ENCODE measurements around the gene BTN3A1. TPM values are rescaled to one million over a fixed set of nuclear protein-coding genes. Genes with fewer than 3 reads are reported as not detected.
"Not testable (repeated sequence)": the region's sequence is repeated elsewhere in the genome, so short reads cannot be mapped to it uniquely, and the experiment has no call there.

BTN3A1 gene
- total RNA-seq, 3 donors from 2014 or later (not counting 1 experiment from before 2014, with no cell fraction given): 285 to 373 (median 348) TPM

DNA sequence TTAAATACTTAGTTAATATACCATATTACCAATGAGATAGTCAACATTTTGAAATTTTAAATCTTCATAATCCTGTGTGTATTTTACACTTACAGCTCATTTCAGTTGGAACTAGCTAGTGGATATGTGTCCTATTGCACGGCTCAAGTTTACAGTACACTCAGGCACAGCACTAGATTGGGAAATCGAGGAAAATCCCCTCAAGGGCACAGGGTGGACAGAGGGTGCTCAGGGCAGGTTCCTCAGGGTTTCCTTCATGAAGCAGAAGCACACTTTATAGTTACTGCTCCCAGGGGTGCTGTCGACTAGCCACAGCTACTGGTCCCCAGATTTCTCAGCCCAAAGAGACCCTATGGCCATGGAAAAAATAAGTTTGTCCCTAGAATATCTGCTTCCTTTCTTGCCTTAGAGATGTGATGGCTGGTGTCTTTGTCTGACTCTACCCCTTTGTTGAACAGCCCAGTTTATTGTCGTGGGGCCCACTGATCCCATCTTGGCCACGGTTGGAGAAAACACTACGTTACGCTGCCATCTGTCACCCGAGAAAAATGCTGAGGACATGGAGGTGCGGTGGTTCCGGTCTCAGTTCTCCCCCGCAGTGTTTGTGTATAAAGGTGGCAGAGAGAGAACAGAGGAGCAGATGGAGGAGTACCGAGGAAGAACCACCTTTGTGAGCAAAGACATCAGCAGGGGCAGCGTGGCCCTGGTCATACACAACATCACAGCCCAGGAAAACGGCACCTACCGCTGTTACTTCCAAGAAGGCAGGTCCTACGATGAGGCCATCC lies 57.1 kb downstream of the BTN3A1 start:
- H3K4me3 ChIP-seq (ENCODE audit: low read length): no peak overlapping the region
- peaks cover 18% of the 10 kb centered on the region for H3K36me3 Mint-ChIP-seq

DNA sequence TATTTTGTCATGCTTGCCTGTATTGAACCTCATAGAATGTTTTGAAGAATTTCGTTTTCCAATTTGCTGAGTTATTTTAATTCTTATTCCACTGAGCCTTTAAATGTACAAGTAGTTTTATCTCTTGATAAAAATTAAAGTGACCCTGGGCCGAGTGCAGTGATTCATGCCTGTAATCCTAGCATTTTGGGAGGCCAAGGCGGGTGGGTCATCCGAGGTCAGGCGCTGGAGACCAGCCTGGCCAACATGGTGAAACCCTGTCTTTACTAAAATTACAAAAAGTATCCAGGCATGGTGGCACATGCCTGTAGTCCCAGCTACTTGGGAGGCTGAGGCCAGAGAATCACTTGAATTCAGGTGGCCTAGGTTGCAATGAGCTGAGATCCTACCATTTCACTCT lies 59.3 kb downstream of the BTN3A1 start:
- H3K27ac ChIP-seq (ENCODE audit: low read length); H3K4me3 ChIP-seq (ENCODE audit: low read length); H3K9me3 ChIP-seq (ENCODE audit: control insufficient read depth, insufficient read depth, low read length); H3K27me3 ChIP-seq (ENCODE audit: control insufficient read depth, insufficient read depth, low read length); H3K9me3 Mint-ChIP-seq; DNase-seq; intact Hi-C loops (cut with micrococcal nuclease); ATAC-seq; H3K27me3 Mint-ChIP-seq (ENCODE audit: low read depth in 2 of 2): not testable (repeated sequence)
- peak overlapping the region in 1 of 2 donors; percentile 62 for H3K27ac Mint-ChIP-seq
- H3K4me1 ChIP-seq (ENCODE audit: control insufficient read depth, insufficient read depth, low read length): peaks cover 35% of the 10 kb centered on the region
- H3K4me1 Mint-ChIP-seq: peaks cover 69 to 71% of the 10 kb centered on the region in 2 donors
- peaks cover 58% of the 10 kb centered on the region for H3K36me3 ChIP-seq (ENCODE audit: control insufficient read depth, insufficient read depth, low read length)
- peaks cover 40% of the 10 kb centered on the region for H3K36me3 Mint-ChIP-seq
- WGBS (ENCODE audit: insufficient coverage): 75% methylated on average over 4 of the region's 5 CpGs
- H3K4me3 Mint-ChIP-seq: peak overlapping the region; percentile 73

More for the DNA sequence above, 57.1 kb downstream of the BTN3A1 start:
- H3K4me3 Mint-ChIP-seq: peak overlapping the region; percentile 80
- H3K27me3 Mint-ChIP-seq (ENCODE audit: low read depth in 2 of 2): no peaks in the 10 kb centered on the region
- Histone ChIP-seq H3K9me3 (ENCODE audit: control insufficient read depth, insufficient read depth, low read length) (no peaks in the 10 kb centered on the region), H3K36me3 (ENCODE audit: control insufficient read depth, insufficient read depth, low read length) (peaks cover 40% of the 10 kb centered on the region), H3K27me3 (ENCODE audit: control insufficient read depth, insufficient read depth, low read length) (no peaks in the 10 kb centered on the region), H3K27ac (ENCODE audit: low read length) (no peak overlapping the region), H3K4me1 (ENCODE audit: control insufficient read depth, insufficient read depth, low read length) (peaks cover 35% of the 10 kb centered on the region)
- intact Hi-C loops (cut with micrococcal nuclease): loop anchor here (5.0 kb wide), 1 partner anchor 77 kb away; the partner anchor contains the start of gene BTN2A2
- no peak for ATAC-seq
- no peak for DNase-seq
- H3K27ac Mint-ChIP-seq: peak overlapping the region; percentile 95 to 97
- no peaks in the 10 kb centered on the region for H3K9me3 Mint-ChIP-seq
- 93% methylated on average over 16 of the region's 16 CpGs for WGBS (ENCODE audit: insufficient coverage)
- TF ChIP-seq, protein P1, sequence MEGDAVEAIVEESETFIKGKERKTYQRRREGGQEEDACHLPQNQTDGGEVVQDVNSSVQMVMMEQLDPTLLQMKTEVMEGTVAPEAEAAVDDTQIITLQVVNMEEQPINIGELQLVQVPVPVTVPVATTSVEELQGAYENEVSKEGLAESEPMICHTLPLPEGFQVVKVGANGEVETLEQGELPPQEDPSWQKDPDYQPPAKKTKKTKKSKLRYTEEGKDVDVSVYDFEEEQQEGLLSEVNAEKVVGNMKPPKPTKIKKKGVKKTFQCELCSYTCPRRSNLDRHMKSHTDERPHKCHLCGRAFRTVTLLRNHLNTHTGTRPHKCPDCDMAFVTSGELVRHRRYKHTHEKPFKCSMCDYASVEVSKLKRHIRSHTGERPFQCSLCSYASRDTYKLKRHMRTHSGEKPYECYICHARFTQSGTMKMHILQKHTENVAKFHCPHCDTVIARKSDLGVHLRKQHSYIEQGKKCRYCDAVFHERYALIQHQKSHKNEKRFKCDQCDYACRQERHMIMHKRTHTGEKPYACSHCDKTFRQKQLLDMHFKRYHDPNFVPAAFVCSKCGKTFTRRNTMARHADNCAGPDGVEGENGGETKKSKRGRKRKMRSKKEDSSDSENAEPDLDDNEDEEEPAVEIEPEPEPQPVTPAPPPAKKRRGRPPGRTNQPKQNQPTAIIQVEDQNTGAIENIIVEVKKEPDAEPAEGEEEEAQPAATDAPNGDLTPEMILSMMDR (IDR thresholded peaks at IDR 0.05): no peak
- H3K4me1 Mint-ChIP-seq: peaks cover 65 to 71% of the 10 kb centered on the region in 2 donors

DNA sequence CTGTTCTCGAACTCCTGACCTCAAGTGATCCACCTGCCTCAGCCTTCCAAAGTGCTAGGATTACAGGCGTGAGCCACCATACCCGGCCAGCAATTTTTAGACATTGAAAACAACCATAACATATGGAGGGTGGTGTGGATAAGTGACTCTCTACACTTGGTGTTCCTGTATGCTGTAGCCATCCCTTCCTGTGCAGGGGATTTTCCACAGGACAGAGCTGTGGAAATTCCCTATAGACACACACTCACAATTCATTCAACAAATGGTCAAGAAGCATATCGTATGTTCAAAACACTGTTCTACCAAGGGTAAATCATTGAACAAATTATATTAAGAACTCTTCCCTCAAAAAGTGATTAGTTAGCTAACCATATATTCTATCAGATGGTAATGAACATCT lies 61.9 kb downstream of the BTN3A1 start:
- Histone ChIP-seq H3K36me3 (ENCODE audit: control insufficient read depth, insufficient read depth, low read length) (peaks cover 83% of the 10 kb centered on the region), H3K4me3 (ENCODE audit: low read length) (no peak overlapping the region), H3K9me3 (ENCODE audit: control insufficient read depth, insufficient read depth, low read length) (no peaks in the 10 kb centered on the region), H3K4me1 (ENCODE audit: control insufficient read depth, insufficient read depth, low read length) (peaks cover 28% of the 10 kb centered on the region), H3K27me3 (ENCODE audit: control insufficient read depth, insufficient read depth, low read length) (no peaks in the 10 kb centered on the region), H3K27ac (ENCODE audit: low read length) (no peak overlapping the region)
- TF ChIP-seq, protein P1 (IDR thresholded peaks at IDR 0.05): no peak
- Mint-ChIP-seq H3K27ac (peak overlapping the region; percentile 29 to 65), H3K36me3 (peaks cover 54% of the 10 kb centered on the region), H3K4me1 (peaks cover 44 to 56% of the 10 kb centered on the region in 2 donors), H3K27me3 (ENCODE audit: low read depth in 2 of 2) (no peaks in the 10 kb centered on the region), H3K4me3 (no peak overlapping the region), H3K9me3 (no peaks in the 10 kb centered on the region)
- no peak for ATAC-seq
- intact Hi-C loops (cut with micrococcal nuclease): no loop called here
- WGBS (ENCODE audit: insufficient coverage): 83% methylated on average over 1 of the region's 4 CpGs
- no peak for DNase-seq

DNA sequence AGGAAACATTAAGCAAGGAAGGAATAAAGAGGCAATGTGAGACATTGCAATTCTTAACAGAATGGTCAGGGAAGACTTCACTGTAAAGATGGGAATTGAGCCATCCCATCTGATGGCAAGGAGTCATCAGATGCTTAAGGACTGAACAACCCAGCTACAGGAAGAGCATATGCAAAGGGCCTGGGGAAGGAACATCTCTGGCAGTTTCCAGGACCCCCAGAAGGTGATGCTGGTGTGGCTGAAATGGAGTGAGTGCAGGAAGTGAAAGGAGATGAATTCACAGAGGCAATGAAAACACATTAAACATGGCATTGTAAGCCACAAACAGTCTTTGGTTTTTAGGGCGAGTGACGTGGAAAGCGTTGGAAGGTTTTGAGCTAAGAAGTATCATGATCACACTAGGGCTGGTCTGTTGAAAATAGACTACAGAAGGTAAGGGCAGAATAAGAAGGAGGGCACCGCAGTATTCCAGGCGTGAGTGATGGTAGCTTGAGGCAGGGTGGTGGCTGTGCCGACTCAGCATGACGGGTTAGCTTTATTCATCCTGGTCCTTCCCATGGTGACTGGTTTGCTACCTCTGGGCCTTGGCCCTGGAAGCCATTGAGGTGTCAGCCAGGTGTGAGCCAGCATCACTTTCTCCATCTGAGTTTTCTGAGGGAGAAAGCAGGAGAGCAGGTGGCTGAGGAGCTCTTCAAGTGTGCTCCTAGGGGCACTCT lies 62.5 kb downstream of the BTN3A1 start:
- H3K36me3 Mint-ChIP-seq: peaks cover 51% of the 10 kb centered on the region
- peak overlapping the region; percentile 29 to 65 for H3K27ac Mint-ChIP-seq
- Histone ChIP-seq H3K9me3 (ENCODE audit: control insufficient read depth, insufficient read depth, low read length) (no peaks in the 10 kb centered on the region), H3K27ac (ENCODE audit: low read length) (no peak overlapping the region), H3K4me1 (ENCODE audit: control insufficient read depth, insufficient read depth, low read length) (peaks cover 22% of the 10 kb centered on the region), H3K27me3 (ENCODE audit: control insufficient read depth, insufficient read depth, low read length) (no peaks in the 10 kb centered on the region), H3K36me3 (ENCODE audit: control insufficient read depth, insufficient read depth, low read length) (peaks cover 83% of the 10 kb centered on the region), H3K4me3 (ENCODE audit: low read length) (no peak overlapping the region)
- H3K4me3 Mint-ChIP-seq: no peak overlapping the region
- H3K9me3 Mint-ChIP-seq: no peaks in the 10 kb centered on the region
- DNase-seq (no peak), ATAC-seq (no peak)
- peaks cover 38 to 50% of the 10 kb centered on the region in 2 donors for H3K4me1 Mint-ChIP-seq
- no peaks in the 10 kb centered on the region for H3K27me3 Mint-ChIP-seq (ENCODE audit: low read depth in 2 of 2)
- TF ChIP-seq, protein P1 (IDR thresholded peaks at IDR 0.05): no peak
- intact Hi-C loops (cut with micrococcal nuclease): no loop called here
- WGBS (ENCODE audit: insufficient coverage): 95% methylated on average over 7 of the region's 7 CpGs
